Karpas-422 (cell line): ENCODE results near the gene LRRC25. TPM values are rescaled to one million over a fixed set of nuclear protein-coding genes. Genes with fewer than 3 reads are reported as not detected.
"Not testable (repeated sequence)": the region's sequence is repeated elsewhere in the genome, so short reads cannot be mapped to it uniquely, and the experiment has no call there.

ENCODE experiments used
- DNase-seq: peaks from one replicate; pipeline ENCODE4 v3.0.0-alpha.2; 2015
- H2AFZ ChIP-seq: fragments of 200-600 bp; sonication (generic); 2 replicates; pipeline ENCODE4 v1.6.1; 2014; ENCODE audit warnings: antibody characterized with exemption, low read length, mixed read lengths
- H3K27ac ChIP-seq: fragments of 200-600 bp; sonication (generic); 2 replicates; pipeline ENCODE4 v1.5.1; 2014; ENCODE audit warnings: mild to moderate bottlenecking, low read length, moderate library complexity
- H3K27me3 ChIP-seq: fragments of 200-600 bp; sonication (generic); 2 replicates; pipeline ENCODE4 v1.6.1; 2014; ENCODE audit warnings: low read length, mixed read lengths
- H3K36me3 ChIP-seq: fragments of 200-600 bp; sonication (generic); 2 replicates; pipeline ENCODE4 v1.6.1; 2014; ENCODE audit warnings: low read length, mixed read lengths; ENCODE audit not compliant: insufficient read depth
- H3K4me1 ChIP-seq: fragments of 200-600 bp; sonication (generic); 2 replicates; pipeline ENCODE4 v1.6.1; 2014; ENCODE audit warnings: mild to moderate bottlenecking, low read length, mixed read lengths
- H3K4me2 ChIP-seq: fragments of 200-600 bp; sonication (generic); 2 replicates; pipeline ENCODE4 v1.6.1; 2014; ENCODE audit warnings: low read length, low read depth, mild to moderate bottlenecking; ENCODE audit not compliant: poor library complexity, severe bottlenecking
- H3K4me3 ChIP-seq: fragments of 200-600 bp; sonication (generic); 2 replicates; pipeline ENCODE4 v1.5.1; 2014; ENCODE audit warnings: mild to moderate bottlenecking, antibody characterized with exemption, low read length, mixed read lengths
- H3K79me2 ChIP-seq: fragments of 200-600 bp; sonication (generic); 2 replicates; pipeline ENCODE4 v1.6.1; 2014; ENCODE audit warnings: mild to moderate bottlenecking, low read length, mixed read lengths
- H3K9ac ChIP-seq: fragments of 200-600 bp; sonication (generic); 2 replicates; pipeline ENCODE4 v1.6.0; 2014; ENCODE audit warnings: low read length
- H3K9me2 ChIP-seq: fragments of 200-600 bp; sonication (generic), shearing (Covaris generic); replicated peaks from 2 replicates; pipeline ENCODE4 v1.6.0; 2014; ENCODE audit warnings: mild to moderate bottlenecking, low read length, moderate library complexity; ENCODE audit not compliant: insufficient read depth
- H3K9me3 ChIP-seq: fragments of 300-700, 200-600 bp; sonication (generic); 2 replicates; pipeline ENCODE4 v1.6.1; 2014; ENCODE audit warnings: low read length, mixed read lengths
- H4K20me1 ChIP-seq: fragments of 200-600 bp; sonication (generic); 2 replicates; pipeline ENCODE4 v1.6.1; 2014; ENCODE audit warnings: mild to moderate bottlenecking, antibody characterized with exemption, low read length, low read depth; ENCODE audit not compliant: insufficient read depth
- small RNA-seq: library from RNA; depleted of rRNA; stranded (forward); fragments of <200 nt; gene quantifications from one replicate; pipeline ENCODE3, GENCODE V24; 2014
- total RNA-seq: library from RNA; depleted of rRNA; stranded (reverse); fragments of >200 nt; shearing (Covaris generic); gene quantifications from 2 replicates; pipeline ENCODE4 v1.2.3, GENCODE V29; 2014; ENCODE audit warnings: low replicate concordance; rRNA removed

The LRRC25 gene
- total RNA-seq, 1 experiment from 2014 or later: 2.2 TPM

GRCh38 chr19:18348818-18349339, 48.5 kb downstream of the LRRC25 start:
- H3K9me2 ChIP-seq, H3K27me3 ChIP-seq, H3K79me2 ChIP-seq, H3K4me1 ChIP-seq, H3K27ac ChIP-seq, H3K9me3 ChIP-seq, H2AFZ ChIP-seq, DNase-seq, H3K4me2 ChIP-seq, H3K9ac ChIP-seq, H3K4me3 ChIP-seq, H4K20me1 ChIP-seq, H3K36me3 ChIP-seq: not testable (repeated sequence)

- Histone ChIP-seq H3K9me3 (no peaks in the 10 kb centered on the region), H3K4me3 (no peak overlapping the region), H3K79me2 (no peaks in the 10 kb centered on the region), H3K4me2 (no peak overlapping the region), H3K27ac (no peak overlapping the region), H2AFZ (no peak overlapping the region), H3K27me3 (no peaks in the 10 kb centered on the region), H3K4me1 (no peaks in the 10 kb centered on the region), H3K36me3 (no peaks in the 10 kb centered on the region), H4K20me1 (no peaks in the 10 kb centered on the region), H3K9ac (no peak overlapping the region), H3K9me2 (no peaks in the 10 kb centered on the region)
- no peak for DNase-seq
Observed at GRCh38 chr19:18348171-18348570, 49.3 kb downstream of the LRRC25 start.

GRCh38 chr19:18346091-18346490, 51.3 kb downstream of the LRRC25 start:
- Histone ChIP-seq H3K27ac (no peak overlapping the region), H3K79me2 (no peaks in the 10 kb centered on the region), H2AFZ (no peak overlapping the region), H3K9me2 (no peaks in the 10 kb centered on the region), H4K20me1 (no peaks in the 10 kb centered on the region), H3K4me1 (peaks cover 6% of the 10 kb centered on the region), H3K9me3 (no peaks in the 10 kb centered on the region), H3K4me3 (no peak overlapping the region), H3K9ac (no peak overlapping the region), H3K27me3 (no peaks in the 10 kb centered on the region), H3K4me2 (no peak overlapping the region), H3K36me3 (no peaks in the 10 kb centered on the region)
- no peak for DNase-seq

- no peaks in the 10 kb centered on the region for H3K36me3 ChIP-seq
- H3K79me2 ChIP-seq: no peaks in the 10 kb centered on the region
- no peaks in the 10 kb centered on the region for H3K9me3 ChIP-seq
- H3K4me2 ChIP-seq: no peak overlapping the region
- no peaks in the 10 kb centered on the region for H3K27me3 ChIP-seq
- no peaks in the 10 kb centered on the region for H4K20me1 ChIP-seq
- H3K9ac ChIP-seq: no peak overlapping the region
- no peak overlapping the region for H2AFZ ChIP-seq
- H3K27ac ChIP-seq: no peak overlapping the region
- DNase-seq: no peak
- H3K9me2 ChIP-seq: no peaks in the 10 kb centered on the region
- H3K4me3 ChIP-seq: no peak overlapping the region
- peaks cover 11% of the 10 kb centered on the region for H3K4me1 ChIP-seq
Observed at GRCh38 chr19:18345296-18345695, 52.1 kb downstream of the LRRC25 start.

GRCh38 chr19:18344582-18344950, 52.9 kb downstream of the LRRC25 start:
- no peak for DNase-seq
- Histone ChIP-seq H3K4me1 (peaks cover 18% of the 10 kb centered on the region), H3K9ac (no peak overlapping the region), H3K9me2 (no peaks in the 10 kb centered on the region), H3K27me3 (no peaks in the 10 kb centered on the region), H2AFZ (no peak overlapping the region), H3K4me3 (no peak overlapping the region), H3K27ac (no peak overlapping the region), H3K4me2 (no peak overlapping the region), H3K9me3 (no peaks in the 10 kb centered on the region), H4K20me1 (no peaks in the 10 kb centered on the region), H3K79me2 (no peaks in the 10 kb centered on the region), H3K36me3 (no peaks in the 10 kb centered on the region)

- no peaks in the 10 kb centered on the region for H3K27me3 ChIP-seq
- H3K27ac ChIP-seq: no peak overlapping the region
- no peak overlapping the region for H3K4me3 ChIP-seq
- H3K4me2 ChIP-seq: no peak overlapping the region
- no peaks in the 10 kb centered on the region for H3K9me3 ChIP-seq
- no peak overlapping the region for H2AFZ ChIP-seq
- H3K79me2 ChIP-seq: no peaks in the 10 kb centered on the region
- no peak overlapping the region for H3K9ac ChIP-seq
- no peaks in the 10 kb centered on the region for H3K36me3 ChIP-seq
- peaks cover 18% of the 10 kb centered on the region for H3K4me1 ChIP-seq
- no peaks in the 10 kb centered on the region for H4K20me1 ChIP-seq
- no peak for DNase-seq
- H3K9me2 ChIP-seq: no peaks in the 10 kb centered on the region
Observed at GRCh38 chr19:18342090-18342632, 55.3 kb downstream of the LRRC25 start.

Small RNA genes within 50 kb of the gene (small RNA-seq; reads per million reads assigned to genes)
- gene MIR3189: not detected

Other genes starting within 250 kb of the LRRC25 start
- gene PIK3R2, start 244.5 kb downstream of the LRRC25 start, total RNA-seq: 5.1 and 5.7 TPM in 2 replicates
- 256 and 416 TPM in 2 replicates for gene IFI30, start 223.8 kb downstream of the LRRC25 start, total RNA-seq
- 17.0 and 24.2 TPM in 2 replicates for gene MPV17L2, start 204.4 kb downstream of the LRRC25 start, total RNA-seq
- 2.5 and 6.2 TPM in 2 replicates for gene RAB3A, start 193.6 kb downstream of the LRRC25 start, total RNA-seq
- not detected in 2 replicates for gene PDE4C, start 171.2 kb downstream of the LRRC25 start, total RNA-seq
- 0.37 and 0.87 TPM in 2 replicates for gene IQCN, start 123.2 kb downstream of the LRRC25 start, total RNA-seq
- gene JUND, start 116.0 kb downstream of the LRRC25 start, total RNA-seq: 69.5 and 274 TPM in 2 replicates
- 198 and 359 TPM in 2 replicates for gene LSM4, start 74.5 kb downstream of the LRRC25 start, total RNA-seq
- 10.7 and 13.6 TPM in 2 replicates for gene PGPEP1, start 57.0 kb downstream of the LRRC25 start, total RNA-seq
- 0.97 TPM in 1 of 2 replicates, not detected in the other for gene GDF15, start 11.5 kb downstream of the LRRC25 start, total RNA-seq
- gene SSBP4, start 21.8 kb upstream of the LRRC25 start, total RNA-seq: 22.5 and 73.2 TPM in 2 replicates
- 4.1 and 10.0 TPM in 2 replicates for gene ISYNA1, start 40.5 kb upstream of the LRRC25 start, total RNA-seq
- 10.9 and 14.8 TPM in 2 replicates for gene ELL, start 124.4 kb upstream of the LRRC25 start, total RNA-seq
- gene FKBP8, start 146.0 kb upstream of the LRRC25 start, total RNA-seq: 92.6 and 255 TPM in 2 replicates
- gene KXD1, start 160.2 kb upstream of the LRRC25 start, total RNA-seq: 103 and 128 TPM in 2 replicates
- gene UBA52, start 174.2 kb upstream of the LRRC25 start, total RNA-seq: 881 and 1,597 TPM in 2 replicates
- 45.7 and 76.8 TPM in 2 replicates for gene REX1BD, start 191.2 kb upstream of the LRRC25 start, total RNA-seq
- 3.0 TPM in 1 of 2 replicates, not detected in the other for gene CRLF1, start 209.2 kb upstream of the LRRC25 start, total RNA-seq
- 0.43 and 2.5 TPM in 2 replicates for gene TMEM59L, start 215.2 kb upstream of the LRRC25 start, total RNA-seq
- 3.7 and 4.0 TPM in 2 replicates for gene KLHL26, start 239.4 kb upstream of the LRRC25 start, total RNA-seq